Fibroblast of peridontal ligament (primary cell): ENCODE results near the gene CYP2A7.
"Not testable (repeated sequence)": the region's sequence is repeated elsewhere in the genome, so short reads cannot be mapped to it uniquely, and the experiment has no call there.

Experiments
- DNase-seq: peaks from one replicate; pipeline ENCODE4 v3.0.0-alpha.2; 2010; ENCODE audit errors: extremely low read depth

The CYP2A7 gene

DNA sequence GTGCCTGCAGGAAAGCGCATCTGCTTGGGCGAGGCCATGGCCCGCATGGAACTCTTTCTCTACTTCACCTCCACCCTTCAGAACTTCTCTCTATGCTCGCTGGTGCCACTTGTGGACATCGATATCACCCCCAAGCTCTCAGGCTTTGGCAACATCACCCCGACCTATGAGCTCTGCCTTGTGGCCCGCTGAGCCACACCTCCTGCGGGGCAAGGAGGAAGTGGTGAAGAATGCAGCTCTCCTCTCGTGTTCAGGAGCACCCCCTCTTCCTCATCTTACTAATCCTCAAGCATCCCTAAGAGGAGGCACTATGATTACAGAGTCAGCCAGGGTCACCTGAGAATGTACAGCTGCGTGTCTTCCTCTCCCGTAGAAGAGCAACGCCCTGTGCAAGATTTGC, 17.9 kb upstream of the CYP2A7 start:
- DNase-seq: not testable (repeated sequence)

- not testable (repeated sequence) for DNase-seq
Observed at GRCh38 chr19:40896843-40897789, 15.1 kb upstream of the CYP2A7 start.

DNA sequence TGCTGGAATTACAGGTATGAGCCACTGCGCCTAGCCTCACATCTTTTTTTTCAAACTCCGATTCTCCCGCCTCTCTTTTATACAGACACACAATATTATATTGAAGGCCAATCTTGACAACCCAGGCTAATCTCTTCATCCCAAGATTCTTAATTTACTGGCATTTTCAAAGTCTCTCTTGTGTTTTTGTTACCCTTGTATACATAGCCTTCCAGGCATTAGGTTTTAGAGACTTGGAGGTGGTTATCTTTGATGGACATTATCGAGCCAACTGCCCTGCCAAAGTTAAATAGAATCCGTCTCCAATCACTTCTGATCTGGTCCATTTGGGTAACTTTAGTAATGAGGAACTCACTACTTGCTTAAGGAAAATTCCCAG, 14.4 kb upstream of the CYP2A7 start:
- no peak for DNase-seq

- no peak for DNase-seq
Observed at GRCh38 chr19:40893112-40893511, 11.1 kb upstream of the CYP2A7 start.

DNA sequence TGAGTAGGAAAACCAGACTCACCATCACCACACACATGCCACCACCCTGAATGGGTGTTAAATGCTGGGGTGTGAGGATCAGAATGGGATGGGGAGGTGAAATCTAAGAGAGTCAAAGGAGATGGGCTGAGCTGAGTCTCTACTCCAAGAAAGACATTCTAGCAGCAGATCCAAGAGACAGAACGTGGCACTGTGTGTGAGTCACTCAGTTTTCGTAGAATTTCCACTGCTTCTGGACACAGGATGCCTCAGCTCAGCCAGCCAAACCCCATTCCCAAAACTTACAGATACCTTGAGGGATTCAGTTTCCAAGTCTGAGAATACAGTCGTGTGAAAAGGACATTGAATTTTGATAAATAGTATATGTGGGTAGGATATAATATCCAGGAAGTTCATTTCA, 7.3 kb upstream of the CYP2A7 start:
- no peak for DNase-seq

GRCh38 chr19:40888191-40888590, 6.2 kb upstream of the CYP2A7 start:
- no peak for DNase-seq

DNA sequence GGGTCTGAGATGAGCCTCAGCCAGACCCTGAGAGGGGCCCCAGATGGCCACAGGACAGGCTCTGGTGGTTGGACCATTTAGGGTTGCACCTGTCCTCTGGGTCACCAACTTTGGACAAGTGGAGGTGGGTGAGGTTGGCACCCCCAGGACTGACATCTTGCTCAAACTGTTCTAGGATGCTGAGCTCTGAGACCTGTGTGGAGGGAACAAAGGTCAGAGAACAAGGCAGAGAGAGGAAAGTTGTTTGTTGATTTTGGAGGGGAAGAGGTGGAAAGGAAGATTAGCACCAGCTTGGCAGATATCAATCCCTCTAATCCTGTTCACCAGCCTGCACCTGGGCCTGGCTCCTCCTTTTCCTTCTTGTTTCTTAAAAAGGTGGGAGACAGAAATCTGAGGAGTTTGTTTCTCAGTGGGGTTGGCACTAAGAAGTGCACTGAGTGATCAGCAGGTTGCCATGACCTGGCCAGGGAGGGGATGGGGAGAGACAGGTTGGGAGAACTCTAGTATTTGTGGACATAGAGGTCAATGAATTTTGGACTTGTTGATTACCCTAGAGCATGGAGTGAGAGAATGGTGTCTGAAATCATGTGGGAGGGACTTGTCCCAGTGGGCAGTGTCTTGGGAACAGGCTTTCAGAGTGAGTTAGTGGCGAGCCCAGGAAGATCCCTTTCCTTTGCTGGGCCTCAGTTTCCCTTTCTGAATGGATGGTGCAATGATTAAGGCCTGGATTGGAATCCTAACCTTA, 2.3 kb upstream of the CYP2A7 start:
- DNase-seq: not testable (repeated sequence)

- not testable (repeated sequence) for DNase-seq
Observed at GRCh38 chr19:40879349-40879748, 2.7 kb downstream of the CYP2A7 start.

GRCh38 chr19:40875526-40875951, 6.5 kb downstream of the CYP2A7 start:
- not testable (repeated sequence) for DNase-seq

- not testable (repeated sequence) for DNase-seq
Observed at GRCh38 chr19:40874874-40875273, 7.2 kb downstream of the CYP2A7 start.

DNA sequence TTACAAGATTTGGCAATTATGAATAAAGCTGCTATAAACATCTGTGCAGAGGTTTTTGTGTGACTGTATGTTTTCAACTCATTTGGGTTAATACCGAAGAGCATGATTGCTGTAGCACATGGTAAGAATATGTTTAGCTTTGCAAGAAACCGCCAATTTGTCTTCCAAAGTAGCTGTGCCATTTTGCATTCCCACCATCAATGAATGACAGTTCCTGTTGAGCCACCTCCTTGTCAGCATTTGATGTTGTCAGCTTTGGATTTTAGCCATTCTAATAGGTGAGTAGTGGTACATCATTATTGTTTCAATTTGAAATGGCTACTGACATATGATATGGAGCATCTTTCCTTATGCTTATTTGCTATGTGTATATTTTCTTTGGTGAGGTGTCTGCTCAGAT, 8.2 kb downstream of the CYP2A7 start:
- DNase-seq: not testable (repeated sequence)

- DNase-seq: no peak
Observed at GRCh38 chr19:40872209-40872608, 9.8 kb downstream of the CYP2A7 start.

DNA sequence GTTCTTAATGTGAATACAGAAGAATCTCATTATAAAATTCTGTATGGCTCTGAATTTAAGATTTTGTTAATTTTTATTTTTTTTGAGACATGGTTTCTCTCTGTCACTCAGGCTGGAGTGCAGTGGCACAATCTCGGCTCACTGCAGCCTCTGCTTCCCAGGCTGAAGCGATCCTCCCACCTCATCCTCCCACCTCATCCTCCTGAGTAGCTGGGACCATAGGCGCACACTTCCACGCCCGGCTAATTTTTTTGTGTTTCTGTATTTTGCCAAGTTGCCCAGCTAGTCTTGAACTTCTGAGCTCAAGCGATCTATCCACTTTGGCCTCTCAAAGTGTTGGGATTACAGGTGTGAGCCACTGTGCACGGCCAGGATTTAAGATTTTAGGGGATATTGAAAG, 14.3 kb downstream of the CYP2A7 start:
- no peak for DNase-seq

GRCh38 chr19:40864739-40865496, 17.1 kb downstream of the CYP2A7 start:
- DNase-seq: not testable (repeated sequence)

DNA sequence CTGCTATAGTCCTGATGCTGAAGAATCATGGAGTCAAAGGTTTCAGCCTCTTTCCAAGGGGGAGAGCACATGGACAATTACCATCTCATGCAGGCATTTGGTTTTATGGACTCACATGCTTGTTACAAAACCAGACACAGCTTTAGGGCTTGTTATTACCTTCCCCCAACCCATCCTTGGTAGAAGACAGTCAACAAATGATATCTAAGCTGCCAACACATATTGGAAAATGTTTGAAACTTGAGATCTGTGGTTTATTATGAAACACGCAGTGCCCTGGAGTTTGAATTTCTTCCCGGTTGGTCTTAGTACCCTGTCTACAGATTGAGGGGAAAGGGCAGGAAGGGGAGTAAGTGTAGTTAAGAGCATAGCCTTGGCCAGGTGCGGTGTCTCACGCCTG, 19.2 kb downstream of the CYP2A7 start:
- peak; percentile 91 for DNase-seq

GRCh38 chr19:40862333-40862732, 19.7 kb downstream of the CYP2A7 start:
- DNase-seq: no peak

- DNase-seq: no peak
Observed at GRCh38 chr19:40858109-40858508, 23.9 kb downstream of the CYP2A7 start.

- DNase-seq: not testable (repeated sequence)
Observed at GRCh38 chr19:40852467-40853152, 29.4 kb downstream of the CYP2A7 start.

DNA sequence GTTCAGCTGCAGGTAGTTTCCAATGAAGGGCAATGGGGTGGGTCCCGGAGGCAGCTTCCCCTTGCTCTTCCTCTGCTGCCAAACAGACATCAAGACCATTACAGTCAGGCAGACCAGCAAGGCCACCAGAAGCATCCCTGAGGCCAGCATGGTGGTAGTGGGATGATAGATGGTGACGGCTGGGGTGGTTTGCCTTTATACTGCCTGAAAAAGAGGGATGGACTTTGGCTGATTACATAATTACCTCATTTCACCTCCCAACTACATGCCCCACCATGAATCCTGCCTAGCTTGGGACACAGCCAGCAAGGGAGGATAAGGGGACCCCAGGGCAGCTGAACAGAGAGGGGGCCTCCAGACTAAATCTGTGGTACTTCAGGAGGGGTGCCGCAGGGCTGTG, 31.8 kb downstream of the CYP2A7 start, which contains the start of gene CYP2A6:
TSS of gene CYP2A6 (minus strand) at position 171 of the 400 bp plus-strand sequence. CDS start at position 150, 21 bp downstream.
- not testable (repeated sequence) for DNase-seq

GRCh38 chr19:40846722-40847121, 35.3 kb downstream of the CYP2A7 start:
- not testable (repeated sequence) for DNase-seq

DNA sequence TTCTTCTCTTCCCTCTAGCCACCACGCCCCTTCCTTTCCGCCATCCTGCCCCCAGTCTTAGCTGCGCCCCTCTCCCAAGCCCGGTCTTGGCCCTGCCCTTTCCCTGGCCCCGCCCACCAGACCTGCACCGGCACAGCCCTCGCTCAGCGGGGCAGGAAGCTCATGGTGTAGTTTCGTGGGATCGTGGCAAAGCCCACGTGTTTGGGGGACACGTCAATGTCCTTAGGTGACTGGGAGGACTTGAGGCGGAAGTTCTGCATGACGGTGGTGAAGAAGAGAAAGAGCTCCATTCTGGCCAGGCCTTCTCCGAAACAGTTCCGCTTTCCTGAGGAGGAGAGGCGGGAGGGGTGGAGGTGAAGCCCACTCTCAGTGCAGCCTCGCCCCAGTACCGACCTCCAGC, 38.4 kb downstream of the CYP2A7 start:
- DNase-seq: not testable (repeated sequence)
